Neural crest cell (in vitro differentiated cells): ENCODE measurements around the gene C1D. TPM values are rescaled to one million over a fixed set of nuclear protein-coding genes. Genes with fewer than 3 reads are reported as not detected.

Experiments used
- DNase-seq: peaks from one replicate; pipeline ENCODE4 v3.0.0; 2021; ENCODE audit warnings: low read depth, mixed read lengths, low spot score
- H3K27ac Mint-ChIP-seq: one replicate; pipeline ENCODE4 v1.8.0; 2021; ENCODE audit warnings: mild to moderate bottlenecking, mixed read lengths; ENCODE audit not compliant: unreplicated experiment
- H3K27me3 Mint-ChIP-seq: 2 replicates; pipeline ENCODE4 v1.8.0; 2021; ENCODE audit warnings: low read depth, mild to moderate bottlenecking, mixed read lengths
- H3K36me3 Mint-ChIP-seq: 2 replicates; pipeline ENCODE4 v1.8.0; 2021; ENCODE audit warnings: low read depth, mild to moderate bottlenecking, mixed read lengths
- H3K4me1 Mint-ChIP-seq: 2 replicates; pipeline ENCODE4 v1.8.0; 2021; ENCODE audit warnings: mixed read lengths
- H3K4me3 Mint-ChIP-seq: one replicate; pipeline ENCODE4 v1.8.0; 2021; ENCODE audit warnings: mild to moderate bottlenecking, mixed read lengths
- H3K9me3 Mint-ChIP-seq: 2 replicates; pipeline ENCODE4 v1.8.0; 2021; ENCODE audit warnings: mixed read lengths
- CTCF ChIP-seq: fragments of 200-600 bp; sonication (generic); conservative IDR thresholded peaks from 2 replicates; pipeline ENCODE4 v1.5.0; 2021; ENCODE audit warnings: antibody characterized with exemption, mild to moderate bottlenecking
- long read RNA-seq: library from polyadenylated mRNA; unstranded; transcript quantifications from one replicate; pipeline ENCODE4 v2.0.0, GENCODE V29; 2020
- total RNA-seq: library from RNA; stranded (reverse); gene quantifications from 2 replicates; pipeline ENCODE4 v1.2.1, GENCODE V29; 2021

The C1D gene
- total RNA-seq, result 17.3 and 20.2 TPM in 2 replicates
- long read RNA-seq, partial matches to known transcripts, result 1 of 8 reads
- long read RNA-seq, other reads (novel, unspliced or antisense), result 2 of 8 reads

- peak within 1 kb of the TSS; percentile 96 for H3K4me3 Mint-ChIP-seq
- peaks cover 27% of the 10 kb centered on the region for H3K4me1 Mint-ChIP-seq
- H3K27ac Mint-ChIP-seq, result peak within 1 kb of the TSS; percentile 95
- peaks cover 26% of the 10 kb centered on the region for H3K27me3 Mint-ChIP-seq
- TF ChIP-seq CTCF, result no peak
- no peaks in the 10 kb centered on the region for H3K9me3 Mint-ChIP-seq
- H3K36me3 Mint-ChIP-seq, result no peaks in the 10 kb centered on the region
- DNase-seq, result peak; percentile 90
These were observed at the start of gene C1D for GRCh38 chr2:68062680-68063387. TSS of gene C1D (minus strand) at chr2:68063004. CDS start at chr2:68047310, 15,694 bp downstream.

DNA sequence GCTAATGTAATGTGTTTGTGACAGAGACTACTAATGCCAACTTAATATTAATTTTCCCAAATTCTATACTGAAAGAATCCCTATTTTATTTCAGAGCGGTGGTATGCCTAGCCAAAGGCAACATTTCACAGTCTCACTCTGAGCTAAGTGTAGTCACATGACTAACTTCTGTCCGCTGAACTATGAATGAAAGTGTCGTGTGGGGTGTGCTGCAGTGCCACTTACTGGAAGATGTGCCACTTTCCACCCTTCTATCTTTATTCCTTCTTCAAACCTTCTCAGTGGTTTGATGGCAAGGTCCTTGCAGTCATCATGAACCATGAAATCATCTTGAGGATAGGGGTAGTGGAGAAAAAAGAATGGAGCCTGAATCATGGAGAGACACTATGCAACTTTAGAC, 47.3 kb upstream of the C1D start:
- no peak overlapping the region for H3K27ac Mint-ChIP-seq
- no peaks in the 10 kb centered on the region for H3K4me1 Mint-ChIP-seq
- no peak for TF ChIP-seq CTCF
- H3K4me3 Mint-ChIP-seq, result no peak overlapping the region
- H3K36me3 Mint-ChIP-seq, result peaks cover 3% of the 10 kb centered on the region
- H3K9me3 Mint-ChIP-seq, result peaks cover 9% of the 10 kb centered on the region
- DNase-seq, result no peak
- H3K27me3 Mint-ChIP-seq, result no peaks in the 10 kb centered on the region

DNA sequence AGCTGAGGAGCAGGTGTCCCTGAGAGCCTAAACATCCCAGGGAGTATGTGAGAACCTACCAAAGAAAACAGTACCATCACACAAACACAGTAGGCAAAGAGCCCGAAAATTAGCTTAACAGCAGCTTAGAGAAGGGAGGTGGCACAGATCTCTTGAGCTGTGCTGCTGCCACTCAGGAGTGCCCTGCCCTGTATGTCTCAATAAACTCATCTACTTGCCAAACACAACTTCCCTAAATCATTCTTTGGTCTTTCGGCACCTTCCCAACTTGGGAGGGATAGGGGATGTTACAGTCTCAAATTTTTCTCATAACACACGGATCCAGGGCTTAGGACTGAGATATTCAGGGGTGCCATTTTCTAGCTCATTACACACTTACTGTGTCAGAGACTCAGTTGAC, 45.3 kb upstream of the C1D start:
- Mint-ChIP-seq H3K9me3 (peaks cover 9% of the 10 kb centered on the region), H3K27me3 (no peaks in the 10 kb centered on the region), H3K4me3 (no peak overlapping the region), H3K36me3 (peaks cover 3% of the 10 kb centered on the region), H3K27ac (no peak overlapping the region), H3K4me1 (no peaks in the 10 kb centered on the region)
- no peak for TF ChIP-seq CTCF
- DNase-seq, result no peak

- DNase-seq, result no peak
- Mint-ChIP-seq H3K27ac (no peak overlapping the region), H3K9me3 (peaks cover 9% of the 10 kb centered on the region), H3K4me3 (no peak overlapping the region), H3K27me3 (no peaks in the 10 kb centered on the region), H3K36me3 (peaks cover 3% of the 10 kb centered on the region), H3K4me1 (no peaks in the 10 kb centered on the region)
- no peak for TF ChIP-seq CTCF
These were observed 44.7 kb upstream of the C1D start for GRCh38 chr2:68107475-68107874.

GRCh38 chr2:68104111-68104835, 41.5 kb upstream of the C1D start:
- Mint-ChIP-seq H3K4me3 (no peak overlapping the region), H3K27me3 (no peaks in the 10 kb centered on the region), H3K36me3 (peaks cover 3% of the 10 kb centered on the region), H3K9me3 (peaks cover 9% of the 10 kb centered on the region), H3K4me1 (no peaks in the 10 kb centered on the region), H3K27ac (no peak overlapping the region)
- no peak for TF ChIP-seq CTCF
- DNase-seq, result no peak
